GM12892 (cell line): Measurements from ENCODE around the gene VAMP3.

Experiments
- POLR2A ChIP-seq: IDR thresholded peaks from 2 replicates; pipeline ENCODE4 v1.6.1; 2011; ENCODE audit warnings: low read depth, low read length, control low read depth
- TAF1 ChIP-seq: IDR thresholded peaks from 2 replicates; pipeline ENCODE4 v1.6.1; 2011; ENCODE audit warnings: low read depth, mild to moderate bottlenecking, control low read depth, low read length, borderline replicate concordance

DNA sequence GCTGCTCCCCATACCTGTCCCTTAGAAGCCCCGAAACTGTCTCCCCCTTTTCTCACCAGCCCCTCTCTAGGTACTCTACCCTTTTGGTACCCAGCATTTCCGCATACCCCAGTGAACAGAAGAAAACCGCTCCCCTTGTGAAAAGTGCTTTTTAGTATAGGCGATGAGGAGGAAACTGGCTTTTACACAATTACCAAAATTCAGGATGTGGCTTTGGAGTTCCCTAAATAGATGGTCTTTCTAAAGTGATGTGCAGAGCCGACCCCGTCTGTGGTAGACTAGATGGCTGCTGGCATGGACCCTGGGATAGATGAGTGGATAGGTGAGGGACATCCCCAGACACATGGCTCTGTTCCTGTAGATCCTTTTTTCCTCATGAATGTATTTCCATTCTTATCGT is 10.4 kb downstream of the VAMP3 start:
- TF ChIP-seq POLR2A (no peak), TAF1 (no peak)
